Right cardiac atrium (tissue), 5 donors: ENCODE data around the gene MBP. TPM values are rescaled to one million over a fixed set of nuclear protein-coding genes. Genes with fewer than 3 reads are reported as not detected.

Source experiments
- ATAC-seq, 2 donors: fragments of 200-7000 bp; cut with Tn5 transposase; one replicate each; pipeline versions ENCODE4 v1.8.0 to v1.9.1; 2020; ENCODE audit warnings: moderate library complexity in 2 of 2, mild to moderate bottlenecking in 1 of 2
- DNase-seq, 3 donors: peaks; one replicate each; pipeline ENCODE4 v3.0.0-alpha.2; 2020
- H3K27ac ChIP-seq: one replicate; pipeline ENCODE4 v1.5.1; 2013; ENCODE audit warnings: mild to moderate bottlenecking, low read length, control low read depth, moderate library complexity
- H3K27me3 ChIP-seq: one replicate; pipeline ENCODE4 v1.6.1; 2013; ENCODE audit not compliant: control insufficient read depth, insufficient read depth
- H3K4me1 ChIP-seq: one replicate; pipeline ENCODE4 v1.6.1; 2013; ENCODE audit warnings: low read length; ENCODE audit not compliant: control insufficient read depth, insufficient read depth
- H3K4me3 ChIP-seq: one replicate; pipeline ENCODE4 v1.5.1; 2013; ENCODE audit warnings: low read length, control low read depth
- H3K9me3 ChIP-seq: one replicate; pipeline ENCODE4 v1.6.1; 2013; ENCODE audit warnings: low read length; ENCODE audit not compliant: control insufficient read depth
- WGBS: extraction: QIAGEN DNeasy Blood & Tissue Kit; methylation state at CpG from one replicate; pipeline ENCODE4 v1.1.7; 2013; 5-methylcytosine and 5-hydroxymethylcytosine counted together
- intact Hi-C, 4 donors: fragments of 100-400 bp; cut with DNase I; formaldehyde crosslinking; loops; one replicate each; pipeline versions ENCODE4 v1.11.0 to v1.14.0; 2022 to 2023
- polyA plus RNA-seq: library from polyadenylated mRNA; stranded (reverse); fragments of 200-250 nt; gene quantifications from one replicate; pipeline ENCODE4 v1.2.3, GENCODE V29; 2013
- total RNA-seq, 4 donors: library from RNA; stranded (reverse); fragmentation: NEBNext Ultra II Directional; extraction: Animal tissue kit (Norgen Biotek cat#: 25700); gene quantifications; one replicate each; pipeline ENCODE4 v1.2.1, GENCODE V29; 2021
- donor health status: healthy with polysubstance abuse.
- donor health status: DM: no; HTN: yes; CAD: no.
- donor health status: DM: no; HTN: no; CAD: no.
- donor health status: DM: no; HTN: yes; CAD: no; lungs with severe emphysema.
- donor health status: DM: yes; HTN: yes; CAD: no.

Gene MBP
- total and polyA plus RNA-seq, 5 donors, result 10.5 to 26.4 (median 16.1) TPM

- ATAC-seq (peak; percentile 60 to 66), DNase-seq (peak in 2 of 3 donors; percentile 52 to 71)
- H3K4me3 ChIP-seq, result no peak overlapping the region
- H3K9me3 ChIP-seq, result no peaks in the 10 kb centered on the region
- no peak overlapping the region for H3K27ac ChIP-seq
- WGBS, result 74% methylated on average over 29 of the region's 29 CpGs
- no peaks in the 10 kb centered on the region for H3K27me3 ChIP-seq
- intact Hi-C loops, result loop anchor here in 1 of 4 donors (10.0 kb wide), 2 partner anchors 48 to 638 kb away; no protein-coding TSS in a partner anchor
- peaks cover 2% of the 10 kb centered on the region for H3K4me1 ChIP-seq
Measured at GRCh38 chr18:77006305-77007175, 126.0 kb downstream of the MBP start.

- Histone ChIP-seq H3K4me3 (no peak overlapping the region), H3K4me1 (peaks cover 2% of the 10 kb centered on the region), H3K27me3 (no peaks in the 10 kb centered on the region), H3K9me3 (no peaks in the 10 kb centered on the region), H3K27ac (no peak overlapping the region)
- 82% methylated on average over 11 of the region's 11 CpGs for WGBS
- ATAC-seq (no peak), DNase-seq (peak in 1 of 3 donors; percentile 5)
- intact Hi-C loops, result loop anchor here in 1 of 4 donors (10.0 kb wide), 2 partner anchors 49 to 639 kb away; no protein-coding TSS in a partner anchor
Measured at GRCh38 chr18:77005651-77006195, 126.9 kb downstream of the MBP start.

- Histone ChIP-seq H3K27me3 (no peaks in the 10 kb centered on the region), H3K9me3 (no peaks in the 10 kb centered on the region), H3K4me1 (peaks cover 2% of the 10 kb centered on the region), H3K4me3 (no peak overlapping the region), H3K27ac (no peak overlapping the region)
- no peak for ATAC-seq
- peak in 1 of 3 donors; percentile 64 for DNase-seq
- WGBS, result 79% methylated on average over 26 of the region's 26 CpGs
- intact Hi-C loops, result loop anchor here (5.0 to 10.0 kb wide), 5 partner anchors 50 to 640 kb away; no protein-coding TSS in a partner anchor
Measured at GRCh38 chr18:77004555-77005380, 127.8 kb downstream of the MBP start.

GRCh38 chr18:77003316-77003715 lies 129.3 kb downstream of the MBP start:
- Histone ChIP-seq H3K9me3 (no peaks in the 10 kb centered on the region), H3K4me3 (no peak overlapping the region), H3K4me1 (peaks cover 2% of the 10 kb centered on the region), H3K27ac (no peak overlapping the region), H3K27me3 (no peaks in the 10 kb centered on the region)
- intact Hi-C loops, result loop anchor here (5.0 to 10.0 kb wide), 5 partner anchors 51 to 641 kb away; no protein-coding TSS in a partner anchor
- WGBS, result 93% methylated on average over 7 of the region's 7 CpGs
- DNase-seq (no peak), ATAC-seq (no peak)

- intact Hi-C loops, result loop anchor here (5.0 to 10.0 kb wide), 5 partner anchors 52 to 642 kb away; no protein-coding TSS in a partner anchor
- H3K27me3 ChIP-seq, result no peaks in the 10 kb centered on the region
- no peaks in the 10 kb centered on the region for H3K9me3 ChIP-seq
- no peak for DNase-seq
- no peak overlapping the region for H3K27ac ChIP-seq
- H3K4me1 ChIP-seq, result peaks cover 2% of the 10 kb centered on the region
- no peak overlapping the region for H3K4me3 ChIP-seq
- WGBS, result 78% methylated on average over 10 of the region's 10 CpGs
- no peak for ATAC-seq
Measured at GRCh38 chr18:77002496-77002895, 130.1 kb downstream of the MBP start.

GRCh38 chr18:77001979-77002378 lies 130.6 kb downstream of the MBP start:
- Histone ChIP-seq H3K27ac (no peak overlapping the region), H3K4me3 (no peak overlapping the region), H3K9me3 (no peaks in the 10 kb centered on the region), H3K27me3 (no peaks in the 10 kb centered on the region), H3K4me1 (peaks cover 2% of the 10 kb centered on the region)
- 89% methylated on average over 7 of the region's 7 CpGs for WGBS
- DNase-seq (peak in 1 of 3 donors; percentile 22), ATAC-seq (no peak)
- intact Hi-C loops, result loop anchor here (5.0 to 10.0 kb wide), 5 partner anchors 53 to 643 kb away; no protein-coding TSS in a partner anchor

- Histone ChIP-seq H3K27ac (no peak overlapping the region), H3K4me3 (no peak overlapping the region), H3K27me3 (no peaks in the 10 kb centered on the region), H3K4me1 (no peaks in the 10 kb centered on the region), H3K9me3 (no peaks in the 10 kb centered on the region)
- WGBS, result 84% methylated on average over 19 of the region's 19 CpGs
- DNase-seq (peak in 2 of 3 donors; percentile 39 to 66), ATAC-seq (no peak)
- intact Hi-C loops, result loop anchor here (5.0 to 10.0 kb wide), 5 partner anchors 54 to 644 kb away; no protein-coding TSS in a partner anchor
Measured at GRCh38 chr18:77001041-77001440, 131.5 kb downstream of the MBP start.

GRCh38 chr18:77000527-77000926 lies 132.1 kb downstream of the MBP start:
- H3K27ac ChIP-seq, result no peak overlapping the region
- no peaks in the 10 kb centered on the region for H3K9me3 ChIP-seq
- no peaks in the 10 kb centered on the region for H3K4me1 ChIP-seq
- ATAC-seq (no peak), DNase-seq (peak; percentile 63 to 83 (median 81))
- peak overlapping the region; percentile 48 for H3K4me3 ChIP-seq
- intact Hi-C loops, result loop anchor here (5.0 to 10.0 kb wide), 5 partner anchors 54 to 644 kb away; no protein-coding TSS in a partner anchor
- no peaks in the 10 kb centered on the region for H3K27me3 ChIP-seq
- 15% methylated on average over 11 of the region's 11 CpGs for WGBS

GRCh38 chr18:76999077-76999476 lies 133.5 kb downstream of the MBP start:
- 90% methylated on average over 13 of the region's 13 CpGs for WGBS
- Histone ChIP-seq H3K4me3 (no peak overlapping the region), H3K4me1 (no peaks in the 10 kb centered on the region), H3K27me3 (no peaks in the 10 kb centered on the region), H3K27ac (no peak overlapping the region), H3K9me3 (no peaks in the 10 kb centered on the region)
- ATAC-seq (no peak), DNase-seq (peak in 1 of 3 donors; percentile 28)
- intact Hi-C loops, result no loop called here

- ATAC-seq (no peak), DNase-seq (peak in 1 of 3 donors; percentile 15)
- intact Hi-C loops, result no loop called here
- Histone ChIP-seq H3K4me1 (no peaks in the 10 kb centered on the region), H3K9me3 (no peaks in the 10 kb centered on the region), H3K27me3 (no peaks in the 10 kb centered on the region), H3K4me3 (no peak overlapping the region), H3K27ac (no peak overlapping the region)
- WGBS, result 86% methylated on average over 38 of the region's 38 CpGs
Measured at GRCh38 chr18:76997951-76998808, 134.4 kb downstream of the MBP start.
